ENCODE data around the gene LSR. TPM values are rescaled to one million over a fixed set of nuclear protein-coding genes. Genes with fewer than 3 reads are reported as not detected.

The LSR gene
- total and polyA plus RNA-seq, 2 of the 4 experiments (the other 2 are of a cell fraction), result 0.18 to 0.44 TPM

GRCh38 chr19:35279374-35279773 lies 30.6 kb downstream of the LSR start:
- WGBS, 2 experiments (ENCODE audit: extremely low coverage in 2 of 2, insufficient read length in 1 of 2), result 84% methylated on average over 5 of the region's 11 CpGs; no CpG with 5 or more reads in 1 of the 2 experiments
- Histone ChIP-seq H2BK15ac (ENCODE audit: low read depth, low read length) (no peak overlapping the region), H3K4me2 (ENCODE audit: low read depth, low read length) (no peak overlapping the region), H3K9me3 (ENCODE audit: control insufficient read depth, insufficient read depth, low read length) (no peaks in the 10 kb centered on the region), H3K36me3 (ENCODE audit: control insufficient read depth, insufficient read depth, low read length) (peaks cover 20% of the 10 kb centered on the region; the same call in 1 of the 2 replicates), H2BK120ac (ENCODE audit: low read depth, low read length) (no peak overlapping the region), H3K27ac (ENCODE audit: insufficient read depth, low read length) (no peak overlapping the region), H3K79me1 (ENCODE audit: low read depth in 1 of 2, low read length in 2 of 2) (0 out of 4 replicates have a peak, but pooled peaks cover 0 to 3% of the 10 kb centered on the region in 2 experiments), H2AFZ (replicated peaks; ENCODE audit: low read length, poor library complexity) (no peak overlapping the region), H4K5ac (ENCODE audit: low read depth, low read length) (no peak overlapping the region), H2BK5ac (ENCODE audit: low read depth, low read length, poor library complexity, severe bottlenecking) (no peak overlapping the region), H3K4ac (ENCODE audit: low read depth, low read length) (no peak overlapping the region), H4K8ac (ENCODE audit: low read depth in 2 of 2, low read length in 2 of 2) (no peak overlapping the region), H3K9me1 (ENCODE audit: insufficient read depth, low read length) (no peaks in the 10 kb centered on the region), H4K20me1 (ENCODE audit: insufficient read depth, low read length) (no peaks in the 10 kb centered on the region), H3K14ac (replicated peaks; ENCODE audit: low read depth, low read length) (no peak overlapping the region), H3K56ac (ENCODE audit: extremely low read depth, insufficient read depth, low read length) (no peak overlapping the region), H3K4me3 (ENCODE audit: insufficient read depth, low read depth, low read length) (no peak overlapping the region), H3K27me3 (ENCODE audit: control insufficient read depth, insufficient read depth, low read length) (peaks cover 20% of the 10 kb centered on the region), H3K18ac (ENCODE audit: low read depth, low read length) (no peak overlapping the region), H4K91ac (ENCODE audit: insufficient read depth, low read depth, low read length) (no peak overlapping the region), H2AK5ac (ENCODE audit: low read depth, low read length) (no peak overlapping the region), H2AK9ac (replicated peaks; ENCODE audit: low read depth, low read length, poor library complexity) (no peak overlapping the region), H3K4me1 (ENCODE audit: control insufficient read depth, insufficient read depth, low read length) (no peaks in the 10 kb centered on the region), H2BK20ac (ENCODE audit: low read depth, low read length) (no peak overlapping the region), H3K23ac (ENCODE audit: low read depth, low read length) (no peak overlapping the region), H3K9ac (ENCODE audit: low read depth, low read length) (no peak overlapping the region)
- ChIA-PET POLR2A (ENCODE audit: unreplicated experiment) (no interaction called here), CTCF (no interaction called here)
- DNase-seq (no peak), ATAC-seq (ENCODE audit: low read depth) (no peak)
- TF ChIP-seq RCOR1 (IDR thresholded peaks at IDR 0.05; ENCODE audit: insufficient replicate concordance, low read length), result no peak
- no peak for TF ChIP-seq CTCF (conservative IDR thresholded peaks at IDR 0.05; ENCODE audit: low read depth, low read length)
- no peak for TF ChIP-seq RAD21 (IDR thresholded peaks at IDR 0.05; ENCODE audit: low read length)
- no peak for TF ChIP-seq MAFK (IDR thresholded peaks at IDR 0.05; ENCODE audit: low read depth, low read length)
- no peak for TF ChIP-seq SMC3 (IDR thresholded peaks at IDR 0.05; ENCODE audit: low read depth, low read length)
- TF ChIP-seq CEBPB (IDR thresholded peaks at IDR 0.05; ENCODE audit: low read depth, low read length), result no peak
- TF ChIP-seq MAZ (IDR thresholded peaks at IDR 0.05; ENCODE audit: borderline replicate concordance, low read depth, low read length), result no peak
- no peak for TF ChIP-seq ELK1 (IDR thresholded peaks at IDR 0.05; ENCODE audit: borderline replicate concordance, low read depth, low read length)
- TF ChIP-seq MXI1 (IDR thresholded peaks at IDR 0.05; ENCODE audit: borderline replicate concordance, low read depth, low read length), result no peak
- TF ChIP-seq CHD1 (IDR thresholded peaks at IDR 0.05; ENCODE audit: low read depth, low read length), result no peak
- TF ChIP-seq BHLHE40 (IDR thresholded peaks at IDR 0.05; ENCODE audit: low read depth, low read length), result no peak
- TF ChIP-seq NFE2L2 (IDR thresholded peaks at IDR 0.05; ENCODE audit: low read depth, low read length), result no peak
- TF ChIP-seq USF2 (IDR thresholded peaks at IDR 0.05; ENCODE audit: low read depth, low read length), result no peak
- TF ChIP-seq RFX5 (IDR thresholded peaks at IDR 0.05; ENCODE audit: low read depth, low read length), result no peak
- no peak for TF ChIP-seq POLR2A (IDR thresholded peaks at IDR 0.05; ENCODE audit: low read depth, low read length)
- TF ChIP-seq FOS (IDR thresholded peaks at IDR 0.05; ENCODE audit: low read depth, low read length), result no peak
- dilution Hi-C loops (cut with HindIII; ENCODE audit: low sequenced_read_pairs, unreplicated experiment) (no loop called here), in situ Hi-C loops (cut with MboI; ENCODE audit: low sequenced_read_pairs) (no loop called here), intact Hi-C loops (cut with micrococcal nuclease) (no loop called here)
- no TSS peak for BruUV-seq (replicated peaks)

Measured in IMR-90 (cell line).